Fibroblast of lung (primary cell): ENCODE data around the gene ZNF669. TPM values are rescaled to one million over a fixed set of nuclear protein-coding genes. Genes with fewer than 3 reads are reported as not detected.
A peak's percentile ranks its signal among the peaks of the same experiment; 100 is the strongest.

ENCODE experiments used
- DNase-seq, 2 donors: peaks; one replicate each; pipeline versions ENCODE4 v3.0.0 to v3.0.0-alpha.2; 2010; ENCODE audit warnings: low read depth in 2 of 2
- H2AFZ ChIP-seq: 2 replicates; pipeline ENCODE4 v1.5.1; 2012; ENCODE audit warnings: low read length, control low read depth, inconsistent platforms
- H3K27ac ChIP-seq: 2 replicates; pipeline ENCODE4 v1.5.1; 2011; ENCODE audit warnings: low read length, control low read depth; ENCODE audit not compliant: insufficient read depth
- H3K27me3 ChIP-seq: 2 replicates; pipeline ENCODE4 v1.5.1; 2011; ENCODE audit warnings: mild to moderate bottlenecking, low read length; ENCODE audit not compliant: control insufficient read depth, insufficient read depth
- H3K36me3 ChIP-seq: 2 replicates; pipeline ENCODE4 v1.5.1; 2011; ENCODE audit warnings: low read length; ENCODE audit not compliant: control insufficient read depth, insufficient read depth
- H3K4me1 ChIP-seq: 2 replicates; pipeline ENCODE4 v1.5.1; 2011; ENCODE audit warnings: low read length; ENCODE audit not compliant: control insufficient read depth, insufficient read depth; ENCODE audit errors: extremely low read depth
- H3K4me2 ChIP-seq: 2 replicates; pipeline ENCODE4 v1.5.1; 2011; ENCODE audit warnings: low read length, control low read depth; ENCODE audit not compliant: insufficient read depth; ENCODE audit errors: extremely low read depth
- H3K4me3 ChIP-seq, 4 experiments: fragments of 200-600 bp in 1 of 4; sonication (generic) in 1 of 4; replicated peaks in 1 of 4; 2 replicates each; pipeline ENCODE4 v1.5.1; 2011 to 2016; ENCODE audit warnings: low read length in 4 of 4, low read depth in 3 of 4, mild to moderate bottlenecking in 3 of 4, control low read depth in 2 of 4, inconsistent platforms in 1 of 4, mixed read lengths in 1 of 4; ENCODE audit not compliant: insufficient read depth in 1 of 4; ENCODE audit errors: control extremely low read depth in 1 of 4
- H3K79me2 ChIP-seq: 2 replicates; pipeline ENCODE4 v1.5.1; 2012; ENCODE audit warnings: mild to moderate bottlenecking, low read length, inconsistent platforms; ENCODE audit not compliant: control insufficient read depth, insufficient read depth
- H3K9ac ChIP-seq: 2 replicates; pipeline ENCODE4 v1.5.1; 2011; ENCODE audit warnings: mild to moderate bottlenecking, low read length, control low read depth; ENCODE audit not compliant: insufficient read depth
- H3K9me3 ChIP-seq: 2 replicates; pipeline ENCODE4 v1.5.1; 2012; ENCODE audit warnings: low read depth, low read length; ENCODE audit not compliant: control insufficient read depth, insufficient read depth
- H4K20me1 ChIP-seq: 2 replicates; pipeline ENCODE4 v1.5.1; 2011; ENCODE audit warnings: low read length; ENCODE audit not compliant: control insufficient read depth, insufficient read depth; ENCODE audit errors: extremely low read depth
- EZH2 ChIP-seq: IDR thresholded peaks from 2 replicates; pipeline ENCODE4 v1.5.1; 2012; ENCODE audit warnings: low read length, control low read depth, mild to moderate bottlenecking; ENCODE audit errors: missing control alignments
- polyA plus RNA-seq, 2 donors: library from polyadenylated mRNA; depleted of rRNA in 1 of 2; stranded (reverse) in 1 of 2; unstranded in 1 of 2; fragments of >200 nt; gene quantifications; 2 replicates each; pipeline ENCODE4 v1.2.1, GENCODE V29; 2011 to 2012; ENCODE audit warnings: missing spikeins in 1 of 2
- total RNA-seq: library from RNA; depleted of rRNA; stranded (reverse); fragments of >200 nt; gene quantifications from 2 replicates; pipeline ENCODE4 v1.2.1, GENCODE V29; 2014
- TF ChIP-seq, protein P1 (sequence below), 2 donors: IDR thresholded peaks in 1 of 2; conservative IDR thresholded peaks in 1 of 2; 1 replicate in 1 of 2; 2 replicates in 1 of 2; pipeline ENCODE4 v1.5.1; 2011 to 2012; ENCODE audit warnings: low read length in 2 of 2, control low read depth in 1 of 2, inconsistent platforms in 1 of 2, low read depth in 1 of 2, mild to moderate bottlenecking in 1 of 2

ZNF669 gene
- total and polyA plus RNA-seq, 2 donors (not counting 1 experiment from before 2014, with no cell fraction given), result 7.0 to 10.2 TPM

DNA sequence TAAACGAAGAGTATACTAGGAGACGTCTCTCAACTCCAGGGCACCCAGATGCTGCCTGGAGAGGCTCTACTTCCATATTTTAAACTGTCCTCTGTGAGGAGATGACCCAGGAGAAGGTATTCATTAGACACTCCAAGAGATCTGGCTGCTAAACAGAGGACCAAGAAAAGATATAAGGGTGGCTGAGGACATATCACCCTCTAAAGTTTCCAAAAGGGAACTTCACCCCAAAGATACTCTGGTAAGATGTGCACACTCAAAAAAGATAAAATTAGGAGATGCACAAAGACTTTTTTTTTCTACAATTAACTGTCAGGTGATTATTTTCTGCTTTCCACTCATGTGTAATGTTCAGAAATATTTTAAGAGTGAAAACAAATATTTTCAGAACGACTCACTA is 26.9 kb downstream of the ZNF669 start:
- Histone ChIP-seq H3K79me2 (peaks cover 13% of the 10 kb centered on the region), H3K9ac (no peak overlapping the region), H3K27ac (no peak overlapping the region), H3K9me3 (no peaks in the 10 kb centered on the region), H4K20me1 (no peaks in the 10 kb centered on the region), H3K4me2 (peak overlapping the region; percentile 88), H3K27me3 (no peaks in the 10 kb centered on the region), H3K4me1 (peaks cover 3% of the 10 kb centered on the region), H3K4me3 (peak overlapping the region; percentile 93 to 99 (median 97)), H2AFZ (no peak overlapping the region), H3K36me3 (no peaks in the 10 kb centered on the region)
- DNase-seq, result peak; percentile 2 to 25
- TF ChIP-seq, protein P1, sequence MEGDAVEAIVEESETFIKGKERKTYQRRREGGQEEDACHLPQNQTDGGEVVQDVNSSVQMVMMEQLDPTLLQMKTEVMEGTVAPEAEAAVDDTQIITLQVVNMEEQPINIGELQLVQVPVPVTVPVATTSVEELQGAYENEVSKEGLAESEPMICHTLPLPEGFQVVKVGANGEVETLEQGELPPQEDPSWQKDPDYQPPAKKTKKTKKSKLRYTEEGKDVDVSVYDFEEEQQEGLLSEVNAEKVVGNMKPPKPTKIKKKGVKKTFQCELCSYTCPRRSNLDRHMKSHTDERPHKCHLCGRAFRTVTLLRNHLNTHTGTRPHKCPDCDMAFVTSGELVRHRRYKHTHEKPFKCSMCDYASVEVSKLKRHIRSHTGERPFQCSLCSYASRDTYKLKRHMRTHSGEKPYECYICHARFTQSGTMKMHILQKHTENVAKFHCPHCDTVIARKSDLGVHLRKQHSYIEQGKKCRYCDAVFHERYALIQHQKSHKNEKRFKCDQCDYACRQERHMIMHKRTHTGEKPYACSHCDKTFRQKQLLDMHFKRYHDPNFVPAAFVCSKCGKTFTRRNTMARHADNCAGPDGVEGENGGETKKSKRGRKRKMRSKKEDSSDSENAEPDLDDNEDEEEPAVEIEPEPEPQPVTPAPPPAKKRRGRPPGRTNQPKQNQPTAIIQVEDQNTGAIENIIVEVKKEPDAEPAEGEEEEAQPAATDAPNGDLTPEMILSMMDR (conservative IDR thresholded peaks at IDR 0.05 in 1 of 2, IDR thresholded peaks at IDR 0.05 in 1 of 2; ENCODE audit: low read depth in 1 of 2, low read length in 2 of 2), result peak in 1 of 2 donors; percentile 2
- no peak for TF ChIP-seq EZH2

- TF ChIP-seq, protein P1 (conservative IDR thresholded peaks at IDR 0.05 in 1 of 2, IDR thresholded peaks at IDR 0.05 in 1 of 2; ENCODE audit: low read depth in 1 of 2, low read length in 2 of 2), result no peak
- no peak for TF ChIP-seq EZH2
- Histone ChIP-seq H3K9me3 (no peaks in the 10 kb centered on the region), H3K4me3 (no peak overlapping the region), H2AFZ (no peak overlapping the region), H3K4me1 (no peaks in the 10 kb centered on the region), H3K4me2 (no peak overlapping the region), H3K27me3 (no peaks in the 10 kb centered on the region), H3K36me3 (no peaks in the 10 kb centered on the region), H4K20me1 (no peaks in the 10 kb centered on the region), H3K27ac (no peak overlapping the region), H3K9ac (no peak overlapping the region), H3K79me2 (peaks cover 2% of the 10 kb centered on the region)
- no peak for DNase-seq
These were observed 33.5 kb downstream of the ZNF669 start for GRCh38 chr1:247070645-247071044.

DNA sequence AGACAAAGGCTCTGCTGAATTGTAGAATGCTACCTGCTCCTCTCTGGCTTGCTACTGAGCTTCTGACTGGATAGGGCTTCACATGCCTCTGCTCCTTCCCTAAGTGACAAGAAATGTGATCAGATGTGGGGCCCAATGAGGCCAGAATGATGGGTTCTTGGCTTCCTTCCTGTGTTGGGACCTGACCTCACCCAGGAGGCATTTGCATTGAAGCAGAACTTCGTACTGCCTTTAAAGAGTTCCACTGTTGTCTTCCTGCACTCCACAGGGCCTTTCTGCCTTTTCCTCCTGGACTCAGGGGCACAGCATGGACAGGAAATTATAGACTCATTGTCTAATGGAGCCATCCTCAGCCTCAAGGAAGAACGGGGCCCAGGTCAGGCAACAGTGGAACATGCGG is 39.9 kb downstream of the ZNF669 start:
- H3K36me3 ChIP-seq, result no peaks in the 10 kb centered on the region
- H3K27ac ChIP-seq, result no peak overlapping the region
- no peaks in the 10 kb centered on the region for H3K4me1 ChIP-seq
- TF ChIP-seq, protein P1 (conservative IDR thresholded peaks at IDR 0.05 in 1 of 2, IDR thresholded peaks at IDR 0.05 in 1 of 2; ENCODE audit: low read depth in 1 of 2, low read length in 2 of 2), result no peak
- no peak for TF ChIP-seq EZH2
- no peaks in the 10 kb centered on the region for H3K27me3 ChIP-seq
- no peak overlapping the region for H2AFZ ChIP-seq
- H3K4me3 ChIP-seq, result no peak overlapping the region
- no peaks in the 10 kb centered on the region for H4K20me1 ChIP-seq
- H3K4me2 ChIP-seq, result no peak overlapping the region
- no peaks in the 10 kb centered on the region for H3K79me2 ChIP-seq
- no peak overlapping the region for H3K9ac ChIP-seq
- no peaks in the 10 kb centered on the region for H3K9me3 ChIP-seq
- no peak for DNase-seq
